Measurements from ENCODE around the gene PPP1R9B. TPM values are rescaled to one million over a fixed set of nuclear protein-coding genes. Genes with fewer than 3 reads are reported as not detected.

Gene PPP1R9B
- 49.7 and 59.6 TPM in 2 replicates for total RNA-seq (2014; rRNA removed; shearing (Covaris generic))

- DNase-seq (ENCODE audit: low spot score) = no peak
- in situ Hi-C loops (cut with HindIII; ENCODE audit: low sequenced_read_pairs) = no loop called here
Observed at GRCh38 chr17:50150354-50151040, at the start of gene PPP1R9B. Gene PPP1R9B (minus strand): TSS chr17:50150677. CDS start chr17:50150513, 164 bp downstream.

- in situ Hi-C loops (cut with HindIII; ENCODE audit: low sequenced_read_pairs) = loop anchor here (5.0 kb wide), 1 partner anchor 92 kb away; no protein-coding TSS in a partner anchor
Observed at GRCh38 chr17:50199803-50200456, 49.5 kb upstream of the PPP1R9B start.

GRCh38 chr17:50199211-50199802 is 48.8 kb upstream of the PPP1R9B start:
- in situ Hi-C loops (cut with HindIII; ENCODE audit: low sequenced_read_pairs) = no loop called here
- no peak for DNase-seq (ENCODE audit: low spot score)

More at GRCh38 chr17:50199803-50200456, 49.5 kb upstream of the PPP1R9B start:
- DNase-seq (ENCODE audit: low spot score) = peak; percentile 30

- in situ Hi-C loops (cut with HindIII; ENCODE audit: low sequenced_read_pairs) = no loop called here
Observed at GRCh38 chr17:50198026-50198669, 47.7 kb upstream of the PPP1R9B start.

GRCh38 chr17:50196826-50197225 is 46.3 kb upstream of the PPP1R9B start:
- in situ Hi-C loops (cut with HindIII; ENCODE audit: low sequenced_read_pairs) = no loop called here
- no peak for DNase-seq (ENCODE audit: low spot score)

More at GRCh38 chr17:50198026-50198669, 47.7 kb upstream of the PPP1R9B start:
- peak; percentile 28 for DNase-seq (ENCODE audit: low spot score)

GRCh38 chr17:50196036-50196435 is 45.6 kb upstream of the PPP1R9B start:
- DNase-seq (ENCODE audit: low spot score) = no peak
- in situ Hi-C loops (cut with HindIII; ENCODE audit: low sequenced_read_pairs) = no loop called here

GRCh38 chr17:50194934-50195865 is 44.7 kb upstream of the PPP1R9B start:
- in situ Hi-C loops (cut with HindIII; ENCODE audit: low sequenced_read_pairs) = no loop called here
- no peak for DNase-seq (ENCODE audit: low spot score)

GRCh38 chr17:50194140-50194933 is 43.9 kb upstream of the PPP1R9B start:
- DNase-seq (ENCODE audit: low spot score) = no peak
- in situ Hi-C loops (cut with HindIII; ENCODE audit: low sequenced_read_pairs) = no loop called here

GRCh38 chr17:50192618-50193291 is 42.3 kb upstream of the PPP1R9B start:
- in situ Hi-C loops (cut with HindIII; ENCODE audit: low sequenced_read_pairs) = no loop called here
- DNase-seq (ENCODE audit: low spot score) = no peak

GRCh38 chr17:50192144-50192617 is 41.7 kb upstream of the PPP1R9B start:
- in situ Hi-C loops (cut with HindIII; ENCODE audit: low sequenced_read_pairs) = no loop called here
- no peak for DNase-seq (ENCODE audit: low spot score)

GRCh38 chr17:50191359-50192143 is 41.1 kb upstream of the PPP1R9B start:
- in situ Hi-C loops (cut with HindIII; ENCODE audit: low sequenced_read_pairs) = no loop called here

GRCh38 chr17:50190603-50191358 is 40.3 kb upstream of the PPP1R9B start:
- in situ Hi-C loops (cut with HindIII; ENCODE audit: low sequenced_read_pairs) = no loop called here
- DNase-seq (ENCODE audit: low spot score) = no peak

More at GRCh38 chr17:50191359-50192143, 41.1 kb upstream of the PPP1R9B start:
- DNase-seq (ENCODE audit: low spot score) = no peak

- in situ Hi-C loops (cut with HindIII; ENCODE audit: low sequenced_read_pairs) = no loop called here
- no peak for DNase-seq (ENCODE audit: low spot score)
Observed at GRCh38 chr17:50190293-50190602, 39.8 kb upstream of the PPP1R9B start.

GRCh38 chr17:50189550-50190292 is 39.2 kb upstream of the PPP1R9B start:
- no peak for DNase-seq (ENCODE audit: low spot score)
- in situ Hi-C loops (cut with HindIII; ENCODE audit: low sequenced_read_pairs) = no loop called here

- no peak for DNase-seq (ENCODE audit: low spot score)
- in situ Hi-C loops (cut with HindIII; ENCODE audit: low sequenced_read_pairs) = no loop called here
Observed at GRCh38 chr17:50188921-50189549, 38.6 kb upstream of the PPP1R9B start.
